K562 (cell line): Measurements from ENCODE around the gene TBRG4. TPM values are rescaled to one million over a fixed set of nuclear protein-coding genes. Genes with fewer than 3 reads are reported as not detected.
A peak's percentile ranks its signal among the peaks of the same experiment; 100 is the strongest.

Experiments used
- ATAC-seq: fragments of 200-7000 bp; cut with Tn5 transposase; 3 replicates; pipeline ENCODE4 v1.9.1; 2020; ENCODE audit warnings: moderate library complexity
- BruUV-seq: library from RNA; stranded (reverse); fragments of 400-500 nt; replicated peaks from 2 replicates; lab custom pipeline; 2021; lab: Mats Ljungman, UMichigan
- CTCF ChIA-PET: fragments of 300-600 bp; formaldehyde crosslinking; extraction: SDS; loops from one replicate; lab custom pipeline; 2021; ENCODE audit warnings: low intra/inter-chr PET ratio; lab: Yijun Ruan, JAX
- POLR2A ChIA-PET: fragments of 300-600, 350-650 bp; sonication (Branson Sonifier 250); formaldehyde crosslinking; extraction: SDS; loops from one replicate; lab custom pipeline; 2021; ENCODE audit warnings: antibody characterized with exemption, inconsistent platforms; lab: Yijun Ruan, JAX
- DNase-seq, 4 experiments: peaks; one replicate each; pipeline versions ENCODE4 v3.0.0 to v3.0.0-alpha.2; 2011 to 2018; ENCODE audit warnings: low spot score in 3 of 4, mixed read lengths in 3 of 4; ENCODE audit errors: extremely low read depth in 1 of 4
- FAIRE-seq: peaks from 2 replicates; lab custom pipeline; 2011; peaks lifted over from hg19 to GRCh38; lab: Jason Lieb, UNC
- H2AFZ ChIP-seq: 2 replicates; pipeline ENCODE4 v1.6.0; 2011; ENCODE audit warnings: low read depth, low read length, control low read depth, inconsistent platforms
- H3K27ac ChIP-seq: fragments of 200-600 bp; 3 replicates; pipeline ENCODE4 v1.8.0; 2011; ENCODE audit warnings: low read depth, mild to moderate bottlenecking, control low read depth, inconsistent platforms, low read length, moderate library complexity, mixed read lengths; ENCODE audit errors: extremely low read depth
- H3K27me3 ChIP-seq, 2 experiments: fragments of 300-600 bp in 1 of 2; 2 replicates in 1 of 2; 3 replicates in 1 of 2; pipeline versions ENCODE4 v1.6.0 to v1.8.0; 2011; ENCODE audit warnings: inconsistent platforms in 2 of 2, low read length in 2 of 2, mild to moderate bottlenecking in 1 of 2, mixed read lengths in 1 of 2, moderate library complexity in 1 of 2; ENCODE audit not compliant: control insufficient read depth in 2 of 2, insufficient read depth in 2 of 2
- H3K36me3 ChIP-seq: fragments of 300-600 bp; 3 replicates; pipeline ENCODE4 v1.8.0; 2011; ENCODE audit warnings: mild to moderate bottlenecking, low read length, inconsistent platforms; ENCODE audit not compliant: control insufficient read depth, insufficient read depth
- H3K4me1 ChIP-seq, 2 experiments: fragments of 200-600 bp in 1 of 2; replicated peaks in 1 of 2; 2 replicates in 1 of 2; 3 replicates in 1 of 2; pipeline versions ENCODE4 v1.5.1 to v1.8.0; 2011; ENCODE audit warnings: inconsistent platforms in 2 of 2, low read length in 2 of 2, mild to moderate bottlenecking in 1 of 2, mixed read lengths in 1 of 2, moderate library complexity in 1 of 2; ENCODE audit not compliant: control insufficient read depth in 2 of 2, insufficient read depth in 2 of 2
- H3K4me2 ChIP-seq: 2 replicates; pipeline ENCODE4 v1.6.1; 2011; ENCODE audit warnings: low read length, control low read depth, inconsistent platforms, mixed read lengths; ENCODE audit not compliant: insufficient read depth
- H3K4me3 ChIP-seq: fragments of 200-600 bp; sonication (generic), shearing (Covaris generic); 2 replicates; pipeline ENCODE4 v1.5.1; 2016; ENCODE audit warnings: control low read depth, inconsistent platforms
- H3K79me2 ChIP-seq: fragments of 200-600 bp; 3 replicates; pipeline ENCODE4 v1.8.0; 2011; ENCODE audit warnings: low read length, inconsistent platforms; ENCODE audit not compliant: control insufficient read depth, insufficient read depth
- H3K9ac ChIP-seq, 2 experiments: 2 replicates each; pipeline versions ENCODE4 v1.6.0 to v1.6.1; 2011; ENCODE audit warnings: low read depth in 2 of 2, low read length in 2 of 2, control low read depth in 1 of 2, inconsistent platforms in 1 of 2, mild to moderate bottlenecking in 1 of 2, mixed read lengths in 1 of 2; ENCODE audit not compliant: insufficient read depth in 1 of 2
- H3K9me1 ChIP-seq: one replicate; pipeline ENCODE4 v1.6.0; 2011; ENCODE audit warnings: inconsistent platforms, mild to moderate bottlenecking, low read length, moderate library complexity; ENCODE audit not compliant: control insufficient read depth, insufficient read depth
- H3K9me3 ChIP-seq: replicated peaks from 2 replicates; pipeline ENCODE4 v1.5.1; 2011; ENCODE audit warnings: low read depth, low read length, inconsistent platforms; ENCODE audit not compliant: control insufficient read depth, insufficient read depth
- H4K20me1 ChIP-seq: replicated peaks from 2 replicates; pipeline ENCODE4 v1.6.1; 2011; ENCODE audit warnings: low read length, inconsistent platforms, mixed read lengths; ENCODE audit not compliant: control insufficient read depth, insufficient read depth
- HDAC1 ChIP-seq, 2 experiments: fragments of 450-650 bp; IDR thresholded peaks; 2 replicates each; pipeline ENCODE4 v1.6.1; 2016 to 2017; ENCODE audit warnings: inconsistent platforms in 1 of 2, mild to moderate bottlenecking in 1 of 2, moderate library complexity in 1 of 2
- KDM2B ChIP-seq: fragments of 250-450 bp; sonication (Bioruptor Pico); IDR thresholded peaks from 2 replicates; pipeline ENCODE4 v1.8.0; 2021; ENCODE audit warnings: mild to moderate bottlenecking, moderate library complexity
- RHOXF2B ChIP-seq: fragments of 250-450 bp; sonication (Bioruptor Pico); conservative IDR thresholded peaks from 2 replicates; pipeline ENCODE4 v1.5.1; 2021
- WGBS: fragments of 100-300 bp; shearing (Covaris generic); methylation state at CpG from one replicate; pipeline ENCODE4 v1.1.6; 2016; ENCODE audit warnings: low coverage, mixed read lengths; ENCODE audit not compliant: insufficient coverage; ENCODE audit errors: missing lambda C conversion rate; 5-methylcytosine and 5-hydroxymethylcytosine counted together
- in situ Hi-C: fragments of 300-500 bp; cut with MboI; formaldehyde crosslinking; loops from 4 replicates; pipeline ENCODE4 v1.15.0; 2018; ENCODE audit warnings: inconsistent platforms, mixed read lengths
- intact Hi-C: fragments of 100-400 bp; cut with micrococcal nuclease; formaldehyde crosslinking; loops from 2 replicates; pipeline ENCODE4 v1.14.2; 2022
- polyA plus RNA-seq, 8 experiments: library from polyadenylated mRNA; depleted of rRNA in 4 of 8; stranded (reverse) in 5 of 8; unstranded in 3 of 8; fragments of >200 nt; fragmentation: Nextera tagmentation in 2 of 8; fragmentation: Illumina TruSeq in 1 of 8; extraction: Ambion mirVana in 2 of 8; extraction: Trizol in 1 of 8; gene quantifications; 2 replicates each; pipeline versions ENCODE4 v1.2.1 to v1.2.3, GENCODE V29; 2011 to 2014; ENCODE audit warnings: inconsistent platforms in 1 of 8, missing spikeins in 1 of 8
- total RNA-seq, 7 experiments: library from RNA; depleted of rRNA in 6 of 7; stranded (reverse); fragments of >200 nt in 6 of 7; fragmentation: Illumina TruSeq in 2 of 7; extraction: Trizol in 2 of 7; gene quantifications; 2 replicates each; pipeline versions ENCODE4 v1.2.1 to v1.2.3, GENCODE V29; 2011 to 2021; ENCODE audit warnings: low replicate concordance in 1 of 7

Gene TBRG4
- total and polyA plus RNA-seq, 9 of the 15 experiments (the other 6 are each of a cell fraction or from before 2014, with no cell fraction given): 11.2 to 322 (median 216) TPM

DNA sequence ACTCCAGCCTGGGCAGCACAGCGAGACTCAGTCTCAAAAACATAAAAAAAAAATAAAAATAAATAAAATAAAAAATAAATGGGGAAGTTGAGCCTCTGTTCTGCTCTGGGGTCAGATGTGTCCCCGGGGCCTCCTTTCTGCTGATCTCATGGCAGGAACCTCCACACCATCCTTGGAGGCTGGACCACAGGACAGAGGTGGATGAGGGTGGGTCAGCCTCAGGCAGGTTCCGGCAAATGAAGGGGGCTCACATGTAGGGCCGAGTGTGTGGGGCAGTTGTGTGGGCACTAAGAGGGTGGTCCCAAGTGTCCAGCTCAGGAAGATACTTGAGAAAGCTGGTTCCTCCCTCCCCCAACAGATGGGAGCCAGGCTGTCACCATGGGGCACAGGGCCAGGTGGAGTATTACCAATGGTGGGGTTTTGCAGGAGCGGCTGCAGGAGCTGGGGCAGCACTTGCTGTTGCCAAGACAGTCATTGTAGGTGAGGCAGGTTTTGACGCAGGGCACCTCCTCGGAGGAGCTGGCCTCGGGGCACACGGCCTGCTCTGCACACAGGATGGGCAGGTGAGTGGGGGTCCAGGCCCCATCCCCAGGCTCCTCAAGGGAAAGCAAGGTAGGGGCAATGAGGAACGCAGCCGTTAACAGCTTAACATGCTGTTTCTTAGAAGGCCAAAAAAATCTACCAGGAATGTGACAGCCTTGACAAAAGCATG lies 13.9 kb upstream of the TBRG4 start:
- peak overlapping the region in 1 of 2 experiments; percentile 79; a peak in 2 of 4 replicates for H3K9ac ChIP-seq
- DNase-seq: no peak
- ATAC-seq: no peak
- peaks cover 3% of the 10 kb centered on the region for H3K9me1 ChIP-seq
- H4K20me1 ChIP-seq: no peaks in the 10 kb centered on the region
- no TSS peak for BruUV-seq
- H3K4me1 ChIP-seq: peaks cover 0 to 29% of the 10 kb centered on the region in 2 experiments; a peak in 3 of 5 replicates
- intact Hi-C loops (no loop called here), in situ Hi-C loops (no loop called here)
- H3K36me3 ChIP-seq: no peaks in the 10 kb centered on the region
- no peak overlapping the region for H3K4me3 ChIP-seq
- H3K79me2 ChIP-seq: no peaks in the 10 kb centered on the region
- H3K9me3 ChIP-seq: no peaks in the 10 kb centered on the region
- WGBS: 76% methylated on average over 11 of the region's 11 CpGs
- TF ChIP-seq KDM2B: no peak
- no peak for TF ChIP-seq HDAC1 (IDR thresholded peaks at IDR 0.05)
- no peak for TF ChIP-seq RHOXF2B
- no peak overlapping the region for H3K27ac ChIP-seq
- no peak overlapping the region for H3K4me2 ChIP-seq
- H2AFZ ChIP-seq: 0 out of 2 replicates have a peak overlapping the region, but pooled peaks have one; percentile 3
- POLR2A ChIA-PET: interaction anchor here (0.9 to 1.6 kb wide), 3 partner anchors 8 to 14 kb away, joined by 3 to 6 read pairs (median 4); partner anchors contain the start of gene TBRG4
- H3K27me3 ChIP-seq: no peaks in the 10 kb centered on the region
- CTCF ChIA-PET: no interaction called here
- no peak for FAIRE-seq
